ENCODE measurements around the gene YIPF1. TPM values are rescaled to one million over a fixed set of nuclear protein-coding genes. Genes with fewer than 3 reads are reported as not detected.

YIPF1 gene
- total RNA-seq, 1 donor from 2014 or later: 15.2 TPM

- DNase-seq (ENCODE audit: low spot score): no peak
- H3K9me3 Mint-ChIP-seq: no peaks in the 10 kb centered on the region
- H3K27me3 Mint-ChIP-seq (ENCODE audit: insufficient read depth): no peaks in the 10 kb centered on the region
- H3K4me3 Mint-ChIP-seq: no peak overlapping the region
- intact Hi-C loops (cut with micrococcal nuclease): no loop called here
- no peak overlapping the region for H3K27ac Mint-ChIP-seq
- H3K4me1 Mint-ChIP-seq (ENCODE audit: low read depth): no peaks in the 10 kb centered on the region
- peaks cover 28% of the 10 kb centered on the region for H3K36me3 Mint-ChIP-seq (ENCODE audit: low read depth)
These were observed 37.9 kb downstream of the YIPF1 start for GRCh38 chr1:53851571-53852285.

- intact Hi-C loops (cut with micrococcal nuclease): no loop called here
- no peak overlapping the region for H3K27ac Mint-ChIP-seq
- H3K27me3 Mint-ChIP-seq (ENCODE audit: insufficient read depth): no peaks in the 10 kb centered on the region
- no peaks in the 10 kb centered on the region for H3K9me3 Mint-ChIP-seq
- no peak overlapping the region for H3K4me3 Mint-ChIP-seq
- peaks cover 23% of the 10 kb centered on the region for H3K36me3 Mint-ChIP-seq (ENCODE audit: low read depth)
- no peak for DNase-seq (ENCODE audit: low spot score)
- H3K4me1 Mint-ChIP-seq (ENCODE audit: low read depth): no peaks in the 10 kb centered on the region
These were observed 39.4 kb downstream of the YIPF1 start for GRCh38 chr1:53850082-53850673.

DNA sequence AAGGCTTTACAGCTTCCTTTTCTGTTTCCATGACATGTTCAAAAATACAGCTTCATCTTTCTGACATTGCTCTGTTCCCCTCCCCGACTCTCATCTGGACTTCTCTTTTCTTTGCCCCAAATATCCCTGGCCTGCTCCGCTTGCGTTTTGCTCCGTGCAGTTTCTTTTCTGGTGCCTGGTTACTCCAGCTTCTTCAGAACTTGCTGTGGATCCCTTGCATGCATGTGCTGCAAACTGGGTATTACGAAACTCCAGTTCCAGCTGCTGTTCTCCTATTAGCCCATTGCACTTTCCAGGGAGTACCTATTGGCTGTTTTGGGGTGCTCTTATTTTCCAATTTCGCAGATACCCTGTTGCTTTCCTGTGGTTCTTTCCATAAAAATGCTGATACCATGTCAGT is 41.6 kb downstream of the YIPF1 start:
- H3K9me3 Mint-ChIP-seq: no peaks in the 10 kb centered on the region
- no peak for DNase-seq (ENCODE audit: low spot score)
- peaks cover 13% of the 10 kb centered on the region for H3K36me3 Mint-ChIP-seq (ENCODE audit: low read depth)
- intact Hi-C loops (cut with micrococcal nuclease): no loop called here
- H3K4me1 Mint-ChIP-seq (ENCODE audit: low read depth): no peaks in the 10 kb centered on the region
- H3K27me3 Mint-ChIP-seq (ENCODE audit: insufficient read depth): peaks cover 3% of the 10 kb centered on the region
- H3K27ac Mint-ChIP-seq: no peak overlapping the region
- no peak overlapping the region for H3K4me3 Mint-ChIP-seq

- Mint-ChIP-seq H3K27ac (no peak overlapping the region), H3K4me1 (ENCODE audit: low read depth) (peaks cover 11% of the 10 kb centered on the region), H3K27me3 (ENCODE audit: insufficient read depth) (peaks cover 7% of the 10 kb centered on the region), H3K36me3 (ENCODE audit: low read depth) (no peaks in the 10 kb centered on the region), H3K4me3 (no peak overlapping the region), H3K9me3 (peaks cover 14% of the 10 kb centered on the region)
- no peak for DNase-seq (ENCODE audit: low spot score)
- intact Hi-C loops (cut with micrococcal nuclease): no loop called here
These were observed 47.2 kb downstream of the YIPF1 start for GRCh38 chr1:53842347-53842746.

- H3K27me3 Mint-ChIP-seq (ENCODE audit: insufficient read depth): peaks cover 6% of the 10 kb centered on the region
- intact Hi-C loops (cut with micrococcal nuclease): loop anchor here (1.0 to 10.0 kb wide), 15 partner anchors 52 to 1474 kb away; partner anchors contain the start of genes CC2D1B, CPT2, CZIB and IFT25
- H3K27ac Mint-ChIP-seq: peak overlapping the region; percentile 98
- no peak for DNase-seq (ENCODE audit: low spot score)
- peaks cover 14% of the 10 kb centered on the region for H3K9me3 Mint-ChIP-seq
- H3K4me1 Mint-ChIP-seq (ENCODE audit: low read depth): peaks cover 26% of the 10 kb centered on the region
- peaks cover 4% of the 10 kb centered on the region for H3K36me3 Mint-ChIP-seq (ENCODE audit: low read depth)
- H3K4me3 Mint-ChIP-seq: peak overlapping the region; percentile 100
These were observed 51.0 kb downstream of the YIPF1 start for GRCh38 chr1:53838654-53838974.

DNA sequence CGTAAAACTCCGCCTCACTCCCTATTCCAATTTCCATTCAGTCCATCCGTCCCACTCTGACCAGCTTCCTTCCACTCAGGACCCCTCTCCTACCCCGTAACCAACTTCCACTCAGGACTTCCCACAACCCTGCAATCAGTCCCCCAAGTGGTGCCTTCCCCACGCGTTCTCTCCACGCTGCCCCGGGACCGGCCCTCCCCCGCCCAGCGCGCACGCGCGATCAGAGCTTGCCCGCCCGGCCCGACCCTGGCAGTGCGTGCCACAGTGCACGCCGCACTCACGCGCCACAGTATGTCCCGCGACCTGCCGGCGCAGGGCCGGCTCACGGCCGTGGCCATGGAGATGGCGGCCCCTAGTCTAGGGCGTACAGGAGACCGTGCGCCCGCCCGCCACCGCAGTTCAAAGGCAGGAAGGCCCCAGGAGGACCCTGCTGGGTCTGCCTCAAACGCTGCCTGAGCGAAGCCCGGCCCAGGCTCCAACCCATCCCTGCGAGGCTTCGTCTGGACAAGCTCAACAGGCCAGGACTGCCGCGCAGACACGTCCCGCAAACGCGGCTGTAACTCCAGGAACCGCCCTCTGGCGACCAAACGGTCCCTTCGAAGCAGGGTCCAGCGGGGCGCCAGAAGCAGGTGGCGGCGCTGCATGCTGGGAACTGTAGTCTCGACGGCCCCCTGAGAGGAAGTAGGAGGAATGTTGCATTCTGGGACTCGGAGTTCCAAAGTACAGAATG is 51.5 kb downstream of the YIPF1 start, which contains the start of gene NDC1:
TSS of gene NDC1 (minus strand) at position 373 of the 730 bp plus-strand sequence. CDS start at position 338, 35 bp downstream.
- H3K9me3 Mint-ChIP-seq: peaks cover 14% of the 10 kb centered on the region
- peak within 1 kb of the TSS; percentile 98 for H3K27ac Mint-ChIP-seq
- H3K36me3 Mint-ChIP-seq (ENCODE audit: low read depth): peaks cover 6% of the 10 kb centered on the region
- peaks cover 4% of the 10 kb centered on the region for H3K27me3 Mint-ChIP-seq (ENCODE audit: insufficient read depth)
- H3K4me3 Mint-ChIP-seq: peak within 1 kb of the TSS; percentile 100
- intact Hi-C loops (cut with micrococcal nuclease): loop anchor here (1.0 to 10.0 kb wide), 16 partner anchors 52 to 1473 kb away; partner anchors contain the start of genes CC2D1B, CPT2, CZIB and GLIS1
- H3K4me1 Mint-ChIP-seq (ENCODE audit: low read depth): peaks cover 26% of the 10 kb centered on the region
- DNase-seq (ENCODE audit: low spot score): peak; percentile 86

DNA sequence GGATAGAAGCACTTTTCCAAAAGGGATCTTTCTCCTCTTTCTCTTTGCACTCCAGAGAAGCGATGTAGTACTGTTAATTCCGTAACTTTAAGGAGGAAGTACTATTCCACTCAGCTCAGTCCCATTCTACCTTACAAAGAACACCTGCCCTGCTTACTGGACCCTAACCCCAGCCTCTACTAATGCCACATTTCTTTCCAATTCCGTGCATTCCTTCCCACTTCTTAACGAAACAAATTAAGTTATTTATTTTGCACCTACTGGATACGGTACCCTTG is 52.0 kb downstream of the YIPF1 start:
- H3K36me3 Mint-ChIP-seq (ENCODE audit: low read depth): peaks cover 9% of the 10 kb centered on the region
- H3K27ac Mint-ChIP-seq: peak overlapping the region; percentile 98
- no peak for DNase-seq (ENCODE audit: low spot score)
- peaks cover 4% of the 10 kb centered on the region for H3K27me3 Mint-ChIP-seq (ENCODE audit: insufficient read depth)
- H3K4me1 Mint-ChIP-seq (ENCODE audit: low read depth): peaks cover 26% of the 10 kb centered on the region
- intact Hi-C loops (cut with micrococcal nuclease): loop anchor here (1.0 to 10.0 kb wide), 5 partner anchors 70 to 1473 kb away; partner anchors contain the start of genes CC2D1B, GLIS1 and SSBP3
- peaks cover 11% of the 10 kb centered on the region for H3K9me3 Mint-ChIP-seq
- H3K4me3 Mint-ChIP-seq: peak overlapping the region; percentile 100

DNA sequence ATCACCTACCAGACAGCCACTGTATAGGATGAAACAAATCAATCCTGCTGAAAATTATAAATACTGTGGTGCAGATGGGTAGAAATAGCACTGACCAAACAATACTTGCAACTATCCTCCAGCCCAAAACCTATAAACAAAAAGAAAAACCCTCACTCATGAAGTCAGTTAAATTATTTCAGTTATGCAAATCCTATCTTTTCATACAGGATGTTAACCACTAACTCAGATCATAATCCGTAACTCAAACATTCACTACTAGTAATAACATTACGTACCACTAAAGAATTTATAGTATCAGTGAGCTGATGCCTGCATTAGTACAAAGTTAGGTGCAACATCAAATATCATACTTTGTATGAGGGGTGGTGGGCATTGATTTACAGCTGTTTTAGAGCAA is 54.1 kb downstream of the YIPF1 start:
- H3K9me3 Mint-ChIP-seq: no peaks in the 10 kb centered on the region
- no peak overlapping the region for H3K4me3 Mint-ChIP-seq
- H3K27me3 Mint-ChIP-seq (ENCODE audit: insufficient read depth): no peaks in the 10 kb centered on the region
- H3K27ac Mint-ChIP-seq: no peak overlapping the region
- H3K36me3 Mint-ChIP-seq (ENCODE audit: low read depth): peaks cover 12% of the 10 kb centered on the region
- H3K4me1 Mint-ChIP-seq (ENCODE audit: low read depth): peaks cover 26% of the 10 kb centered on the region
- no peak for DNase-seq (ENCODE audit: low spot score)
- intact Hi-C loops (cut with micrococcal nuclease): loop anchor here (5.0 to 10.0 kb wide), 4 partner anchors 68 to 1471 kb away; partner anchors contain the start of genes CC2D1B and SSBP3

DNA sequence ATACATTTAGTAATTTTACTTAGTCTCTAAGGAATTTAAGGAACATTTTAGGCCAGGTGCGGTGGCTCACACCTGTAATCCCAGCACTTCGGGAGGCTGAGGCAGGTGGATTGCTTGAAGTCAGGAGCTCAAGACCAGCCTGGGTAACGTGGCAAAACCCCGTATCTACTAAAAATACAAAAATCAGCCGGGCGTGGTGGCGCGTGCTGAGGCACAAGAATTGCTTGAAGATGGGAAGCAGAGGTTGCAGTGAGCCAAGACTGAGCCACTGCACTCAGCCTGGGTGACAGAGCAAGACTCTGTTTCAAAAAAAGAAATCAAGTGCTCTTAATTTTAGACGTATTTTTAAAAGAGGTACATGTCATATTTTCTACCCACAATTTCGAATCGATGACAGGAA is 54.8 kb downstream of the YIPF1 start:
- H3K36me3 Mint-ChIP-seq (ENCODE audit: low read depth): peaks cover 14% of the 10 kb centered on the region
- no peak for DNase-seq (ENCODE audit: low spot score)
- no peaks in the 10 kb centered on the region for H3K9me3 Mint-ChIP-seq
- H3K4me3 Mint-ChIP-seq: no peak overlapping the region
- no peaks in the 10 kb centered on the region for H3K27me3 Mint-ChIP-seq (ENCODE audit: insufficient read depth)
- peaks cover 26% of the 10 kb centered on the region for H3K4me1 Mint-ChIP-seq (ENCODE audit: low read depth)
- H3K27ac Mint-ChIP-seq: no peak overlapping the region
- intact Hi-C loops (cut with micrococcal nuclease): loop anchor here (5.0 to 10.0 kb wide), 4 partner anchors 67 to 1470 kb away; partner anchors contain the start of genes CC2D1B and SSBP3

DNA sequence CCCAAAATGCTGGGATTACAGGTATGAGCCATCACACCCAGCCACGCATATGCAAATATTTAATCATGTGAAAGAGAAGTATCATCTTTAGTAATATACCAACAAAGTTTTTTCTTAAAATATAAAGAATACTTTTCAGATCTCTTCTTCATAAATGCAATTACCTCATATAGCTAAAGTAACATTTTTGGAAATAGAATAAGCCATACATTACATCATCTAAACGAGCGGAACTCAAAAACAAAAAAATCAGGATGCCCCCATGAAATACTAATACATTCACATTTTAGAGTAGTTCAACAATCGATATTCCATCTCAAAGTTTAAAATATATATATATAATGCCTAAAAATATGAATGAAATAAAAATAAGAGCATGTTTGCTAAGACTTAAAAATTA is 56.2 kb downstream of the YIPF1 start:
- no peak overlapping the region for H3K4me3 Mint-ChIP-seq
- H3K27me3 Mint-ChIP-seq (ENCODE audit: insufficient read depth): no peaks in the 10 kb centered on the region
- H3K9me3 Mint-ChIP-seq: no peaks in the 10 kb centered on the region
- peaks cover 16% of the 10 kb centered on the region for H3K4me1 Mint-ChIP-seq (ENCODE audit: low read depth)
- no peak overlapping the region for H3K27ac Mint-ChIP-seq
- intact Hi-C loops (cut with micrococcal nuclease): loop anchor here (10.0 kb wide), 1 partner anchor 1469 kb away; the partner anchor contains the start of gene CC2D1B
- no peak for DNase-seq (ENCODE audit: low spot score)
- peaks cover 18% of the 10 kb centered on the region for H3K36me3 Mint-ChIP-seq (ENCODE audit: low read depth)

- H3K4me1 Mint-ChIP-seq (ENCODE audit: low read depth): no peaks in the 10 kb centered on the region
- intact Hi-C loops (cut with micrococcal nuclease): no loop called here
These were observed 63.2 kb downstream of the YIPF1 start for GRCh38 chr1:53826367-53826766.

DNA sequence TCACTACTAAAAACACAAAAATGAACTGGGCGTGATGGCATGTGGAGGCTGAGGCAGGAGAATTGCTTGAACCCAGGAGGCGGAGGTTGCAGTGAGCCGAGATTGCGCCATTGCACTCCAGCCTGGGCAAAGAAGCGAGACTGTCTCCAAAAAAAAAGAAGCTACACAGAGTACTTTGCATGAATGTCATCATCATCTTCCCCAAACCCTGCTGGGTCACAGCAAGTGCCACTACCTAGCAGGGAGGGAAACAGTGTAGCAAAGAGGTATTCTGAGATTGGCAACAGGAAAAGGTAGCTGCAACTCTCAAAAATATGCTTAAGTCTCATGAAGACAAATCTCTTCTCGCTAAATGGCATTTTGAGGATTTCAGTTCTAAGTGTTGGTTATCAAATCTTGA is 64.3 kb downstream of the YIPF1 start:
- no peak overlapping the region for H3K27ac Mint-ChIP-seq
- DNase-seq (ENCODE audit: low spot score): no peak
- intact Hi-C loops (cut with micrococcal nuclease): no loop called here
- no peaks in the 10 kb centered on the region for H3K9me3 Mint-ChIP-seq
- H3K27me3 Mint-ChIP-seq (ENCODE audit: insufficient read depth): no peaks in the 10 kb centered on the region
- no peak overlapping the region for H3K4me3 Mint-ChIP-seq
- H3K36me3 Mint-ChIP-seq (ENCODE audit: low read depth): peaks cover 33% of the 10 kb centered on the region
- H3K4me1 Mint-ChIP-seq (ENCODE audit: low read depth): no peaks in the 10 kb centered on the region

More at GRCh38 chr1:53826367-53826766, 63.2 kb downstream of the YIPF1 start:
- H3K9me3 Mint-ChIP-seq: no peaks in the 10 kb centered on the region
- peaks cover 33% of the 10 kb centered on the region for H3K36me3 Mint-ChIP-seq (ENCODE audit: low read depth)
- no peak for DNase-seq (ENCODE audit: low spot score)
- no peak overlapping the region for H3K27ac Mint-ChIP-seq
- H3K27me3 Mint-ChIP-seq (ENCODE audit: insufficient read depth): no peaks in the 10 kb centered on the region
- H3K4me3 Mint-ChIP-seq: no peak overlapping the region

GRCh38 chr1:53822931-53823330 is 66.7 kb downstream of the YIPF1 start:
- Mint-ChIP-seq H3K27me3 (ENCODE audit: insufficient read depth) (no peaks in the 10 kb centered on the region), H3K9me3 (no peaks in the 10 kb centered on the region), H3K4me1 (ENCODE audit: low read depth) (peaks cover 11% of the 10 kb centered on the region), H3K36me3 (ENCODE audit: low read depth) (peaks cover 38% of the 10 kb centered on the region), H3K4me3 (no peak overlapping the region), H3K27ac (no peak overlapping the region)
- no peak for DNase-seq (ENCODE audit: low spot score)
- intact Hi-C loops (cut with micrococcal nuclease): no loop called here

Data from activated T-helper 1 cell treated with anti-CD3 and anti-CD28 coated beads, Interleukin-12 subunit alpha, Interleukin-12 subunit beta, Interleukin-2, Interleukin-4 antibody, amounts not matched to agents 30 ng/mL and 10 ng/mL and 1 ng/mL, durations not matched to agents 14 hours and 24 hours and 36 hours (primary cell).